Measurements from ENCODE around the gene SPOUT1. TPM values are rescaled to one million over a fixed set of nuclear protein-coding genes. Genes with fewer than 3 reads are reported as not detected.
"Not testable (repeated sequence)": the region's sequence is repeated elsewhere in the genome, so short reads cannot be mapped to it uniquely, and the experiment has no call there.

SPOUT1 gene
- total RNA-seq, 1 experiment from 2014 or later, result 59.6 TPM

DNA sequence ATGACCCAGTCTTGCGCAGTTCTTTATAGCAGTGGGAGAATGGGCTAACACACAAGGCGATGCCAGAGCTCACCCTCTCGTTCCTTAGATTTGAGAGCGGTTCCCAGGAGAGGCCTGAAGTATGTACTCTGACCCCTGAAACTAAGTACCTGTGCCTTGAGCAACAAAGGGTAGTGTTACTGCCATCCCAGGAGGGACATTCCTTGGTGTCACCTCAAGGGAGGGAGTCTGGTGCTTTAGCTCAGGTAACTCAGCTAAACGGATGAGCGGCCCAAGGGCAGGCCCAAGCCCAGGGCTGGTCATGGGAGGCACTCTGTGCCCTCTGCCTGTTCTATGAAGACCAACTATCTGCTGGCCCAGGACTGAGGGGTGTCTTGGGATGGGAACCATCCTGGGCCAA lies 31.9 kb upstream of the SPOUT1 start:
- Histone ChIP-seq H3K4me2 (no peak overlapping the region), H3K4me1 (replicated peaks; ENCODE audit: insufficient read depth) (peaks cover 20% of the 10 kb centered on the region), H3K36me3 (ENCODE audit: low read depth) (no peaks in the 10 kb centered on the region), H2AFZ (no peak overlapping the region), H3K27ac (no peak overlapping the region), H3K4me3 (no peak overlapping the region), H3K79me2 (ENCODE audit: low read depth) (peaks cover 11% of the 10 kb centered on the region), H3K27me3 (ENCODE audit: insufficient read depth, low read depth) (no peaks in the 10 kb centered on the region), H3F3A (ENCODE audit: insufficient read depth, low read depth) (peaks cover 15% of the 10 kb centered on the region), H3K9me2 (ENCODE audit: insufficient read depth) (no peaks in the 10 kb centered on the region), H3K9me3 (ENCODE audit: insufficient read depth, low read depth) (no peaks in the 10 kb centered on the region), H4K20me1 (ENCODE audit: insufficient read depth) (no peaks in the 10 kb centered on the region)
- no peak for DNase-seq
- ChIA-PET CTCF (interaction anchor here (0.6 to 1.5 kb wide), 3 partner anchors 10 to 67 kb away, joined by 3 to 5 read pairs (median 3); no protein-coding TSS in a partner anchor), POLR2A (ENCODE audit: unreplicated experiment) (interaction anchor here (0.6 kb wide), 1 partner anchor 41 kb away, joined by 9 read pairs; no protein-coding TSS in a partner anchor)
- intact Hi-C loops (cut with micrococcal nuclease; ENCODE audit: unreplicated experiment), result loop anchor here (5.0 kb wide), 1 partner anchor 86 kb away; the partner anchor contains the start of genes DOLK and NUP188
- TF ChIP-seq, protein P1, sequence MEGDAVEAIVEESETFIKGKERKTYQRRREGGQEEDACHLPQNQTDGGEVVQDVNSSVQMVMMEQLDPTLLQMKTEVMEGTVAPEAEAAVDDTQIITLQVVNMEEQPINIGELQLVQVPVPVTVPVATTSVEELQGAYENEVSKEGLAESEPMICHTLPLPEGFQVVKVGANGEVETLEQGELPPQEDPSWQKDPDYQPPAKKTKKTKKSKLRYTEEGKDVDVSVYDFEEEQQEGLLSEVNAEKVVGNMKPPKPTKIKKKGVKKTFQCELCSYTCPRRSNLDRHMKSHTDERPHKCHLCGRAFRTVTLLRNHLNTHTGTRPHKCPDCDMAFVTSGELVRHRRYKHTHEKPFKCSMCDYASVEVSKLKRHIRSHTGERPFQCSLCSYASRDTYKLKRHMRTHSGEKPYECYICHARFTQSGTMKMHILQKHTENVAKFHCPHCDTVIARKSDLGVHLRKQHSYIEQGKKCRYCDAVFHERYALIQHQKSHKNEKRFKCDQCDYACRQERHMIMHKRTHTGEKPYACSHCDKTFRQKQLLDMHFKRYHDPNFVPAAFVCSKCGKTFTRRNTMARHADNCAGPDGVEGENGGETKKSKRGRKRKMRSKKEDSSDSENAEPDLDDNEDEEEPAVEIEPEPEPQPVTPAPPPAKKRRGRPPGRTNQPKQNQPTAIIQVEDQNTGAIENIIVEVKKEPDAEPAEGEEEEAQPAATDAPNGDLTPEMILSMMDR (conservative IDR thresholded peaks at IDR 0.05), result no peak
- no peak for TF ChIP-seq EZH2 (IDR thresholded peaks at IDR 0.05; ENCODE audit: low read depth)
- BruUV-seq (replicated peaks), result no TSS peak

DNA sequence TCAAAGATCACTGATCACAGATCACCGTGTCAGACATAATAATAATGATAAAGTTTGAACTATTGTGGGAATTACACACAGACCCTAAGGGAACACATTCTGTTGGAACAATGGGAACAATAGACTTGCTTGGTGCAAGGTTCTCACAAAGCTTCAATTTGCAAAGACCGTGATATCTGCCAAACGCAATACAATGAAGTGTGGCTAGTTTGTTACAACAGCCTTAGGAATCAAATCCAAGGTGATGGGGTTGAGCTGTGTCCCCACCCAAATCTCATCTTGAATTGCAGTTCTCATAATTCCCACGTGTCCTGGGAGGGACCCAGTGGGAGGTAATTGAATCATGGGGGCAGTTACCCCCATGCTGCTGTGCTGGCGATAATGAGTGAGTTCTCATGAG lies 31.3 kb upstream of the SPOUT1 start:
- Histone ChIP-seq H2AFZ (no peak overlapping the region), H3K9me3 (ENCODE audit: insufficient read depth, low read depth) (no peaks in the 10 kb centered on the region), H3K4me2 (no peak overlapping the region), H3K79me2 (ENCODE audit: low read depth) (peaks cover 6% of the 10 kb centered on the region), H3K4me3 (no peak overlapping the region), H3K9me2 (ENCODE audit: insufficient read depth) (no peaks in the 10 kb centered on the region), H3K4me1 (replicated peaks; ENCODE audit: insufficient read depth) (peaks cover 15% of the 10 kb centered on the region), H3F3A (ENCODE audit: insufficient read depth, low read depth) (peaks cover 10% of the 10 kb centered on the region; the same call in 1 of the 2 replicates), H4K20me1 (ENCODE audit: insufficient read depth) (no peaks in the 10 kb centered on the region), H3K36me3 (ENCODE audit: low read depth) (no peaks in the 10 kb centered on the region), H3K27ac (no peak overlapping the region), H3K27me3 (ENCODE audit: insufficient read depth, low read depth) (no peaks in the 10 kb centered on the region)
- BruUV-seq (replicated peaks), result no TSS peak
- no peak for DNase-seq
- TF ChIP-seq, protein P1 (conservative IDR thresholded peaks at IDR 0.05), result no peak
- no peak for TF ChIP-seq EZH2 (IDR thresholded peaks at IDR 0.05; ENCODE audit: low read depth)
- ChIA-PET CTCF (interaction anchor here (0.6 kb wide), 1 partner anchor 52 kb away, joined by 6 read pairs; no protein-coding TSS in a partner anchor), POLR2A (ENCODE audit: unreplicated experiment) (no interaction called here)
- intact Hi-C loops (cut with micrococcal nuclease; ENCODE audit: unreplicated experiment), result loop anchor here (5.0 kb wide), 1 partner anchor 86 kb away; the partner anchor contains the start of genes DOLK and NUP188

DNA sequence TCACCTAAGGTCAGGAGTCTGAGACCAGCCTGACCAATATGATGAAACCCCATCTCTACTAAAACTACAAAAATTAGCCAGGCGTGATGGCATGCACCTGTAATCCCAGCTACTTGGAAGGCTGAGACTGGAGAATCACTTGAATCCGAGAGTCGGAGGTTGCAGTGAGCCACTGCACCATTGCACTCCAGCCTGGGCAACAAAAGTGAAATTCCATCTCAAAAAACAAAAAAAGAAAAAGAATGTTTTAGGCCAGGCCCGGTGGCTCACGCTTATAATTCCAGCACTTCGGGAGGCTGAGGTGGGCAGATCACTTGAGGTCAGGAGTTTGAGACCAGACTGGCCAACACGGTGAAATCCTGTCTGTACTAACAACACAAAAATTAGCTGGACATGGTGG lies 28.9 kb upstream of the SPOUT1 start:
- intact Hi-C loops (cut with micrococcal nuclease; ENCODE audit: unreplicated experiment); H2AFZ ChIP-seq; H3K27ac ChIP-seq; H3K27me3 ChIP-seq (ENCODE audit: insufficient read depth, low read depth); H3K9me2 ChIP-seq (ENCODE audit: insufficient read depth); H3K9me3 ChIP-seq (ENCODE audit: insufficient read depth, low read depth); H4K20me1 ChIP-seq (ENCODE audit: insufficient read depth); H3K4me2 ChIP-seq; CTCF ChIA-PET; H3F3A ChIP-seq (ENCODE audit: insufficient read depth, low read depth); H3K4me1 ChIP-seq (replicated peaks; ENCODE audit: insufficient read depth); BruUV-seq (replicated peaks); H3K36me3 ChIP-seq (ENCODE audit: low read depth); H3K4me3 ChIP-seq; DNase-seq; H3K79me2 ChIP-seq (ENCODE audit: low read depth): not testable (repeated sequence)
- POLR2A ChIA-PET (ENCODE audit: unreplicated experiment), result interaction anchor here (0.7 kb wide), 2 partner anchors 78 to 80 kb away, joined by 3 to 4 read pairs; no protein-coding TSS in a partner anchor

DNA sequence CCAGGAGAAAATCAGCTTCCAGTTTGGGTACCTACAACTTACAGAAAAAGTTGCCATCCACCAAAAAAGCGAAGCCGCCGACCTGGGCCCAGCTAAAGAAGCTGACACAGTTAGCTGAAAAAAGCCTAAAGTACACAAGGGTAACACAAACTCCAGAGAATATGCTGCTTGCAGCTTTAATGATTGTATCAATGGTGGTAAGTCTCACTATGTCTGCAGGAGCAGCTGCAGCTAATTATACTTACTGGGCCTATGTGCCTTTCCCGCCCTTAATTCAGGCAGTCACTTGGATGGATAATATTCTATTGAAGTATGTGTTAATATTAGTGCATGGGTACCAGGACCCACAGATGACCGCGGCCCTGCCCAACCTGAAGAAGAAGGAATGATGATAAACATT lies 24.9 kb upstream of the SPOUT1 start:
- H3K9me2 ChIP-seq (ENCODE audit: insufficient read depth); H2AFZ ChIP-seq; H3K4me2 ChIP-seq; H3K79me2 ChIP-seq (ENCODE audit: low read depth); DNase-seq; POLR2A ChIA-PET (ENCODE audit: unreplicated experiment); H3K36me3 ChIP-seq (ENCODE audit: low read depth); H3F3A ChIP-seq (ENCODE audit: insufficient read depth, low read depth); H3K27ac ChIP-seq; H3K9me3 ChIP-seq (ENCODE audit: insufficient read depth, low read depth); intact Hi-C loops (cut with micrococcal nuclease; ENCODE audit: unreplicated experiment); H3K27me3 ChIP-seq (ENCODE audit: insufficient read depth, low read depth); BruUV-seq (replicated peaks); H3K4me3 ChIP-seq; H4K20me1 ChIP-seq (ENCODE audit: insufficient read depth): not testable (repeated sequence)
- peaks cover 13% of the 10 kb centered on the region for H3K4me1 ChIP-seq (replicated peaks; ENCODE audit: insufficient read depth)
- CTCF ChIA-PET, result interaction anchor here (0.6 kb wide), 1 partner anchor 76 kb away, joined by 5 read pairs; no protein-coding TSS in a partner anchor

DNA sequence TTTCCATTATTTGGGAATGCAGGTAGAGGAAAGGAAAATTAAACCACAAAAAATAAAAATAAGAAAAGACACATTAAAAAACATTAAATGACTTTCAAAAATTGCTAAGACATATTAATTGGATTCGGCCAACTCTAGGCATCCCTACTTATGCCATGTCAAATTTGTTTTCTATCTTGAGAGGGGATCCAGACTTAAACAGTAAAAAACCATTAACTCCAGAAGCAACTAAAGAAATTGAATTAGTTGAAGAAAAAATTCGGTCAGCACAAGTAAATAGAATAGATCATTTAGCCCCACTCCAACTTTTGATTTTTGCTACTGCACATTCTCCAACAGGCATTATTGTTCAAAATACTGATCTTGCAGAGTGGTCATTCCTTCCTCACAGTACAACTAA lies 23.1 kb upstream of the SPOUT1 start:
- H3K9me3 ChIP-seq (ENCODE audit: insufficient read depth, low read depth); H3K9me2 ChIP-seq (ENCODE audit: insufficient read depth); H4K20me1 ChIP-seq (ENCODE audit: insufficient read depth); H3K27me3 ChIP-seq (ENCODE audit: insufficient read depth, low read depth); H3K27ac ChIP-seq; BruUV-seq (replicated peaks); H3K79me2 ChIP-seq (ENCODE audit: low read depth); H3K36me3 ChIP-seq (ENCODE audit: low read depth); H3F3A ChIP-seq (ENCODE audit: insufficient read depth, low read depth); DNase-seq; H2AFZ ChIP-seq; H3K4me3 ChIP-seq; POLR2A ChIA-PET (ENCODE audit: unreplicated experiment): not testable (repeated sequence)
- H3K4me1 ChIP-seq (replicated peaks; ENCODE audit: insufficient read depth), result peaks cover 13% of the 10 kb centered on the region
- 0 out of 2 replicates have a peak overlapping the region, but pooled peaks have one; percentile 1 for H3K4me2 ChIP-seq
- CTCF ChIA-PET, result interaction anchor here (0.7 kb wide), 2 partner anchors 76 to 176 kb away, joined by 3 read pairs; partner anchors contain the start of gene SH3GLB2
- intact Hi-C loops (cut with micrococcal nuclease; ENCODE audit: unreplicated experiment), result loop anchor here (1.0 kb wide), 1 partner anchor 76 kb away; no protein-coding TSS in a partner anchor
